ENCODE measurements around the gene MRPL48.

GRCh38 chr11:73784080-73784634 lies 3.5 kb upstream of the MRPL48 start:
- no peak for TF ChIP-seq CTCF (IDR thresholded peaks at IDR 0.05)
- TF ChIP-seq EZH2 (IDR thresholded peaks at IDR 0.05; ENCODE audit: borderline replicate concordance, insufficient read depth, low read depth, low read length, poor library complexity, severe bottlenecking), result no peak
